Measurements from ENCODE around the gene MEIOB. TPM values are rescaled to one million over a fixed set of nuclear protein-coding genes. Genes with fewer than 3 reads are reported as not detected.
"Not testable (repeated sequence)": the region's sequence is repeated elsewhere in the genome, so short reads cannot be mapped to it uniquely, and the experiment has no call there.

The MEIOB gene
- polyA plus RNA-seq, 4 donors, result 0.25 to 3.1 (median 1.00) TPM

- DNase-seq (ENCODE audit: low read depth in 4 of 4, low spot score in 3 of 4), result no peak
Measured at GRCh38 chr16:1816396-1817275, 55.3 kb downstream of the MEIOB start.

GRCh38 chr16:1815461-1815860, 56.5 kb downstream of the MEIOB start:
- DNase-seq (ENCODE audit: low read depth in 4 of 4, low spot score in 3 of 4), result no peak

GRCh38 chr16:1812732-1813163, 59.2 kb downstream of the MEIOB start:
- DNase-seq (ENCODE audit: low read depth in 4 of 4, low spot score in 3 of 4), result no peak

DNA sequence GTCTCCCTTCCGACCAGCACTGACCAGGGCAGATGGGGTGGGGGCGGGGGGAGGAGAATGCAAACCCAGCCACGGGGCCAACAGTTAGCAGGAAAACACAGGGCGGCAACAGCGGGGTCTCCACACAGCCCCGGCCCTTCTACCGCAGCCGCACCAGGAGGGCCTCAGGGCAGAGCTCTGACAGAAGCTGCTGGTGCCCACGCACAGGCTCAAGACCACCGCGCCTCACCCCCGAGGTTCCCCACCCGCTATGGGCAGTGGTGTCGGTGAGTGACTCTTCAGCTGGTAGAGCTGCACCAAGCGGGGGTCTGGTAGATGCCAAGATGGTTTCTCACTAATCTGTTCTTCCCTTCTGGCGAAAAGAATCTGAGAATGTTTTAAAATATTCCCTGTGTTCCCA, 61.4 kb downstream of the MEIOB start:
- DNase-seq (ENCODE audit: low read depth in 4 of 4, low spot score in 3 of 4), result no peak

DNA sequence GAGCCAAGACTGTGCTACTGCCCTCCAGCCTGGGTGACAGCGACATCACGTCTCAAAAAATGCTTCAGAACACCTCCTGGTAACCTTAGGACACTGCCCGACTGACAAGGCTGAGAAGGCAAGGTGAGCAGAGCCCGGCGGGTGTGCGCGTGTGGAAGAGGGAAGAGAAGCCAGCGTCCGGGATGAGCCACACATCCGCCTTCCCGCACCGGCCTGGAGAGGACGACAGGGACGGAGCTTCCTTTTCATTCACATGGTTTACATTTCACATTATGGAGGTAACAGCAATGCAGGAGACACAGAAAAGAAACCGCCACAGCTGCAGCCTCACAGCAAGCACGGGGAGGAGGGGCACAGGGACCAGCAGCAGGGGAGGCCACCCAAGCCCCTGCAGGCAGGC, 61.9 kb downstream of the MEIOB start:
- DNase-seq (ENCODE audit: low read depth in 4 of 4, low spot score in 3 of 4), result no peak

DNA sequence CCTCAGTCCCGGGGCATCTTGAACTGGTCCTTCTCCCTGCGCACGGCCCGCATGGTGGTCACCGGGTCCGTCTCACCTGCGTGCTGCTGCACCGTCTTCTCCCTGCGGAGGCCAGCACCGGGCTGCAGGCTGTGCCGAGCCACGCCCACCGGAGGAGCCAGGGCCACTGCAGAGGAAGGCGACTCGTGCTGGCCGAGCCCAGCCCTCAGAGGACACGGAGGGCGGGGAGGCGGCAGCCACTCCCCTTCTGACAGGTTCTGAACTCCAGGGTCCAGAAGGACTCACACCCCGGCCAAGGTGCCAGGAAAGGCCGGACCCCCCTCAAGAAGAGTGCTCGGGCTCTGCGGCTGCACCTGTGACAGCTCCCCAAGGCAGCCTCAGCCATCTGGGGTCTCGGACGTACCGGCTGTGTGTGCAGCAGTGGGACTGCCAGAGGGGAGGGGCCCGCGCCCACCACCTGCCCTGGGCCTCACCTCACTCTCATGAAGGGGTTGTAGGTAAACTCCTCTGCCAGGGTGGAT, 62.6 kb downstream of the MEIOB start:
- DNase-seq (ENCODE audit: low read depth in 4 of 4, low spot score in 3 of 4), result no peak

DNA sequence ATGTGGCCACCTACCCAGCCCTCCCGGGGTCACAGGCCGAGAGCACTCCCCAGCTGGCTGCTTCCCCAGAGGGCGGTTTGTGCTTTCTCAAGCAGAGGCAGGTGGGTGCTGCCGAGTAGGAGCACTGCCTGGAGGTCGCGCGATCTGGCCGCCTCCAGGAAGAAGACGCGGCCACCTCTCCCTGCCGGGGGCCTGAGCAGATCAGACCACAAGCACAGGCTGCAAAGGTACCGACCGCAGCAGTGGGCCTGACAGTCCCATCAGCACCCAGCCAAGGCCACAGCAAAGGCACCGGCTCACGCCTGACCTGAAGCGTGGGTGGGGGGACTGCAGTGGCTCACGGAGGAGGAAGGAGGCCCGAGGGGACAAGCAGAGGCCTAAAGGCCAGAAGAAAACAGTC, 63.3 kb downstream of the MEIOB start:
- no peak for DNase-seq (ENCODE audit: low read depth in 4 of 4, low spot score in 3 of 4)

DNA sequence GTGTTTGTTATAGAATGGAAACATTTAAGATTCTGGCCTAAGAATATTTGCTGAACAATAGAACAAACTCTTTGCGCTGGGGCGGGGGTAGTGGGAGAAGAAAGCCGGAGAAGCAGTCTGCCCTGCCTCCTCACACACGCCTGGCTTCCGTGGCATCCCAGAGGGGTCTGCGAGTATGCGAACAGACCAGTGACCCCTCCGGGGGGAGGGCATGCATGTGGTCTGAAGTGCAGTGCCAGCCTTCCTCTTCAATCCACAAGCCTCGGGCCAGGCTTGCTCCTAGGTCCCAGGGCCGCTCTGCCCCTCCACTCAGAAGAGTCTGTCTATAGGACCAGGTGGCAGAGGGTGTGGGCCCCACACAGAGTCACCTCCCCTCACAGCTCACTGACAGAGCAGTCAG, 64.3 kb downstream of the MEIOB start:
- DNase-seq (ENCODE audit: low read depth in 4 of 4, low spot score in 3 of 4), result no peak

DNA sequence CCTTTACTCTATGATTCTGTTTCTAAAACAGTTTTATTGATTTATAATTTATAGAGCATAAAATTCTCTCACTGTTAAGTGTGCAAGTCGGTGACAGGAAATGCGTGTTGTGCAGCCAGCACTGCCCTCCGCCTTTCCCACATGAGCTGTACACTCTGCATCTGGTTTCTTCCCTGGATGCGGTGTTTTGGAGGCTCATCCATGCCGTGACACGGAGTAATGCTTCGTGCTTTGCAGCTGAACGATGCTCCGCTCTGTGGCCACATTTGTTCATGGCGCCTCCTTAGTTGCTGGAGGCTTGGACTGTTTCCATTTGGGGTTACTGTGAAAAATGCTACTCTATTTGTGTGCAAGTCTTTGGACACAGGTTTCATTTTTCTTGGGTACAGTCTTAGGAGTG, 71.3 kb downstream of the MEIOB start:
- no peak for DNase-seq (ENCODE audit: low read depth in 4 of 4, low spot score in 3 of 4)

GRCh38 chr16:1799263-1799662, 72.7 kb downstream of the MEIOB start:
- DNase-seq (ENCODE audit: low read depth in 4 of 4, low spot score in 3 of 4), result not testable (repeated sequence)

DNA sequence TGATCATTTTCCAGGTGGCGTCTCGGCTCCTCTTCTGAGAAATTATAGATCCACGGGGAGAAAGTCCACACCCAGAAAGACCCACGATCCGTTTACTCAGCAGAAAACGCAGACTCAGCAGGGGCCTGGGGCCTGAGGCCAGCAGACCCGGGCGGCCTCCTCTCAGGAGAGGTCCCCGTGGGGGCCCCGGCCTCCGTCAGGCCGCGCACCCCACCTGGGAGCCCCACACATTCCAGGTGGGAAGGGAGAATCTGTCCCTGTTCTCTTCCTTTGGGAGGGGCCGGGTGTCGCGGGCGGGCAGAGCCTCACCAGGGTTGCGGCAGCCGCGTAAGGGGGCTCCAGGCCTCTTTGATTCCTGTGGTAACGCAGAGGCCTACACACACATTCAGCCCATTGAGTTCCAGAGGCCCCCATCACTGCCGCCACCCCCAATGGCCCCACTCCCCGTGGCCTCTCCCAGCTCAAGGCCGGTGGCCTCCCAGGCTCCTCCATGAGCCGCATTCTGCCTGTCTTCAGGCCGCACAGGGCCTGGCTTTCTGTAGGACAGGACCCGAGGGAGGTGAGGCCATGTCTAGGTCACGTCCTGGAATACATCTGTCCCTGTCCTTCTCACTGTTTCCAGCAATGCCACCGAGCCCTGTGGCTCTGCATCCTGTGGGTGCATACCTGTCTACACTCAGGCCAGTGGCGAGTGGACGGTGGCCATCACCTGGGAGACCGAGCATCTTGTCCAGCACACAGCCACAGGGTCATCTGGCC, 76.9 kb downstream of the MEIOB start:
- no peak for DNase-seq (ENCODE audit: low read depth in 4 of 4, low spot score in 3 of 4)

DNA sequence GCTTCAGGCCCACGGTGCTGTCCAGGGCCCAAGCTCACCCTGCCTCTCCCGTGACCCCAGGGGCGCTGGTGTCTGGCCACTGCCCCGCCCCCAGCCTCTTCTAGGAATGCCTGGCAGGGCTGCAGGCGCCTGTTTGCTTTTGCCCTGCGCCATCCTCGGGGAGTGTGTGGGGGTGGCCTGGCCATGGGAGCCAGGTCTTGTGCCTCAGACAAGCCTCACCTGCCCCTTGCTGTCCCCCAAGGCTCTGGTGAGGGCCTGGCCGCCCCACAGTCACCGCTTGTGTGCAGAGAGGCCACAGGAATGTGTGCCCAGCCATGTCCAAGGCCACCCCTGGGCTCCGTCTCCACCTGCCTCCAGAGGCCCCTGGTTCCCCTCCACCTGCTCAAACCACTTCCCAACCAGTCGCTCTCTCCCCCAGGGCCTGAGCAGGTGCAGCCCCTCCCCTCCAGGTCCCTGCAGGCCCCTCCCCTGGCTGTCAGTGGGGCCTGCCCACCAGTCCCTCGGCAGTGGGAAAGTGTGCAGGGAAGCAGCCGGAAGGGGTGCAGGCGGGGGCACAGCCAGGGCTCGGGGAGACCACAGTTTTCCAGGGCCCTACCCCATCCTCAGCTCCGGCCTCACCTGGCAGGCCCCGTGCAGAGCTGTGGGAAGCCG, 77.6 kb downstream of the MEIOB start:
- no peak for DNase-seq (ENCODE audit: low read depth in 4 of 4, low spot score in 3 of 4)

DNA sequence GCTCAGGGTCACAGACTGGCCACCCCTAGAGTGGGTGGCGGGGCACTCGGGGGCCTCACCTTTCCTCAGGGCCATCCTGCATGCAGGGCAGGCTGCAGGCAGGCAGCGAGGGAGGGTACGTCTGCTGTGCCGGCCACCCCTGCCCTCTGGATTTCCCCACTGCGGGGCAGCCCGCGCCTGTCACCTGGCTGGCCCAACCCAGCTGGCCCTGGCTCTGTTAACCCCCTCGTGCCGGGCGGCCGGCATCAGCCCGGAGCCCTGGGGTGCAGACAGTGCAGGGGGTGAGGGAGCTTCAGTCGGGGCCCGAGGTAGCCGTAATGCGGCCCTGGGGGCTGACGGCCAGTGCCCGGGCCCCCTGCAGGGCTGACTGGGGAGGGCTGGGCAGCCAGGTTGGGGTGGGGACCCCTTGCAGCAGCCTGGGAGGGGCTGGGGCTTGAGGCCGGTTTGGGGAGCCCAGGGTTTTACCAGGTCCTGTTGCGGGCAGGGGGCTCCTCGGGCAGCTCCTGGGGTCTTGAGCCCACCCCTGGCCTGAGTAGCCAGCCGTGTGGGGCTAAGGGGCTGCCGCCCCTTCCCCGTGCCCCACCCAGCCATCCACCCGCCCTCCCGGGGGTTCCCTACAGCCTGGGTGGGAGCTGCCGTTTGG, 78.3 kb downstream of the MEIOB start, which contains the start of gene IGFALS:
TSS of gene IGFALS (minus strand) at position 128 of the 643 bp plus-strand sequence. CDS start at position 75, 53 bp downstream.
- no peak for DNase-seq (ENCODE audit: low read depth in 4 of 4, low spot score in 3 of 4)

DNA sequence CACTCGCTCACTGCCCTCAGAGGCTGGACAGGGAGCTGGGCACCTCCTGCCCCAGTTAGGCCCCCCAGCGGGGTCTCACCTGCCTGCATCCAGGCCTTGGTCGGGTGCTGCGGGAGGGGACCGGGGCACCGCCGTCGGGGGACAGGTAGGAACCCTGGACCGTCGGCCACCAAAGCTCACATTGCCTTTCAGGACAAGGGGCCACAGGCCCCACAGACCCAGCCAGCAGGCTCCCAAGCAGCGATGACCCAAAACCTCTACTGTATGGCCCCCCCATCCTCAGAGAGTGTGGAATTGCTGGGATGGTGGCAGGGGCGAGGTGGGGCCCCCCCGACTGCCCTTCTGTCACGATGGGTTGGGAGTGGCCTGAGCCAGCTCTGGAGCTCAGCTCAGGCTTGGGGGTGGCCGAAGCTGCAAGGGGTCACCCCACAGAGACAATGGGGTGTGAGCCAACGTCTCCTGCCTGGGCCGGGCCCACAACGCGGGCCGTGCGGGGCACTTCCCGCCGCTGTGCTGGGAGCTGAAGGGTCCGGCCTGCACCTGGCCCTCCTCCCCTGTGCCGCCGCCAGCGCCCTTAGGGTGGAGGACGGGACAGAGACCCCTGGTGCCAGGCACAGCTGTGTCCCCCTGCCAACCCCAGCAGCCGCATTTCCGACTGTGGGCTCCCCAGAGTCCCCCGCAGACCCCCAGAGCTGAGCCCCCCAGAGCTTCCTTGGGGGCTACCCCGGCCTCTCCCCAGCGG, 79.0 kb downstream of the MEIOB start:
- DNase-seq (ENCODE audit: low read depth in 4 of 4, low spot score in 3 of 4), result no peak

DNA sequence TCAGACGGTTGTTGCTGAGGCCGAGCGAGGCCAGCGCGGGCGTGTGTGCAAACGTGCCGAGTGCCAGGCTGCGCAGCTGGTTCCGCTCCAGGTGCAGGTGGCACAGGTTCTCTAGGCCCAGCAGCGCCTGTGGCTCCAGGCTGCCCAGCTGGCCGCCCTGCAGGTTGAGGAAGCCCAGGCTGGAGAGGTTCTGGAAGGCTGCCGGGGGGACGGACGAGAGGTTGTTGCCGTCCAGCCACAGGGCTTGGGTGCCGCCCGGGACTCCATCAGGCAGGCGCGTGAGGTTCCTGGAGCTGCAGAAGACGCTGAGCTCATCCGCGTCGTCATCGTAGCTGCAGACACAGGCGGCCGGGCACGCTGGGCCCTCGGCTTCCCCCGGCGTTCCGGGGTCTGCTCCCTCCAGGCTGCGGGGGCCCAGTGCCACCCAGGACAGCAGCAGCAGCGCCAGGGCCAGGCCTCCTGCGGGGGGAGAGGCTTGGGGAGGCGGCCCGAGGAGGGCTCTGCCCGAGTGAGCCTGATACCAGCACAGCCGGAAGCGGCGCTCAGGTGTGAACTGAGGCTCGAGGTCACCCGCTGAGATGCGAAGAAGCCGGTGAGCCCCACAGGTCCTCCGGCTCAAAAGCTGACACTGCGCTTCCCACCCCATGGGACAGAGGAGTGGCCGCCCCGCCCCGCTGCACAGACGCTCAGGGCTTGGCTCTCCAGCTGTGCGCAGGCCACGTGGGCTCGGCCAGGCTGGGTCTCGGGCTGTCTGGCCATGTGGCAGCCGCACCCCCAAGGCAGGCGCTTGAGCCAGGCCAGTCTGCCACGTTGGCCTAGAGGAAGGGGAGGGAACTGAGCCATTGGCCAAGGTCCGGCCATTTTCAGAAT, 79.8 kb downstream of the MEIOB start:
- no peak for DNase-seq (ENCODE audit: low read depth in 4 of 4, low spot score in 3 of 4)

GRCh38 chr16:1791256-1791942, 80.6 kb downstream of the MEIOB start:
- no peak for DNase-seq (ENCODE audit: low read depth in 4 of 4, low spot score in 3 of 4)

- DNase-seq (ENCODE audit: low read depth in 4 of 4, low spot score in 3 of 4), result no peak
Measured at GRCh38 chr16:1790611-1791255, 81.2 kb downstream of the MEIOB start.

DNA sequence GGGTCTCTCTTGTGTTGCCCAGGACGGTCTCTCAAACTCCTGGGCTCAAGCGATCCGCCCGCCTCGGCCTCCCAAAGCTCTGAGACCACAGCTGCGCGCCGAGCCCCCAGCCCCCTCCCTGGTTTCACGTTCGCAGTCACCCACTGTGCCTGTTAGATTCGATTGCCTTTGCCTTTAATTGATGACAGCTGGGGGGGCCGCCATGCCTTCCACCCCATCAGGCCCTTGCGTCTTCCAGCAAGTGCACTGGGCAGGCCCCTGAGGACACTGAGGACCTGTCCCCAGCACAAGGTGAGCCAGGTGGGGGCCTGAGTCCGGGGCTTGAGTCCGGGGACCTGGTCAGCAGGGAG, 81.7 kb downstream of the MEIOB start:
- no peak for DNase-seq (ENCODE audit: low read depth in 4 of 4, low spot score in 3 of 4)
